T47D (cell line): ENCODE results near the gene SH3PXD2A.

Experiments
- DNase-seq, 2 experiments: peaks; one replicate each; pipeline versions ENCODE4 v3.0.0 to v3.0.0-alpha.2; 2011 to 2012; ENCODE audit warnings: low read depth in 1 of 2, low spot score in 1 of 2
- JUND ChIP-seq: IDR thresholded peaks from 2 replicates; pipeline ENCODE4 v1.6.1; 2012; ENCODE audit warnings: low read depth
- in situ Hi-C: cut with HindIII; loops from 2 replicates; pipeline ENCODE4 v1.10.0; 2016; ENCODE audit warnings: low sequenced_read_pairs, low pct_unique_long_range_greater_than_20kb

Gene SH3PXD2A

DNA sequence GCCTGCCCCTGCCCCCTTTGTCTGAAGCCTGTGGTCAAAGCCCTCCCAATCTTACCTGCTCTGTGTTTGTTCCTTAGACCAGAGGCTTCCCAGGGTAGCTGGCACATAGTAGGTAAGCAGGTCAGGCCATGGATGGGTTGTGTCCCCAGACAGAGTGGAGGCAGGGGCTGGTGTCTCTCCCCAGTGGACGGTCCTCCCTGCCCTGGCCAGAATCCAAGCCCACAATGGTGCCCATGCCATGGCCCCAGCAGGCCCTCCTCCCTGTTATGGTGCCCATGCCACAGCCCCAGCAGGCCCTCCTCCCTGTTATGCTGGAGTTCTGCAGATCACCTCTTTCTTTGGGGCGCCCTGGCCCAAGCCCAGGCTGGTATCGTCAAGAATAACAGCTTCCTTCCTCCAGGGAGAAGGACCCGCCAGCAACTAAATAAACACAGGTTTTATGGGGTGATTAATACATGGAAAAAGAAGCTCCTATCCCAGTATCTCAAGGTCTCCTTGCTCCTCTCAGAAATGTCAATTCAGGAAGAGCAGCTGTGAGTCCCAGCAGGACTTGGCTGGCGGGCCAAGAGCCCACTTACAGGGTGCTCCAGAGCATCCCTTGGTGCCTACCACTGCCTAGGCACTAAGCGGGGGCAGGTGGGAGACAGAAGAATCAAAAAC lies 279.8 kb downstream of the SH3PXD2A start:
- in situ Hi-C loops = no loop called here
- TF ChIP-seq JUND = no peak
- no peak for DNase-seq

DNA sequence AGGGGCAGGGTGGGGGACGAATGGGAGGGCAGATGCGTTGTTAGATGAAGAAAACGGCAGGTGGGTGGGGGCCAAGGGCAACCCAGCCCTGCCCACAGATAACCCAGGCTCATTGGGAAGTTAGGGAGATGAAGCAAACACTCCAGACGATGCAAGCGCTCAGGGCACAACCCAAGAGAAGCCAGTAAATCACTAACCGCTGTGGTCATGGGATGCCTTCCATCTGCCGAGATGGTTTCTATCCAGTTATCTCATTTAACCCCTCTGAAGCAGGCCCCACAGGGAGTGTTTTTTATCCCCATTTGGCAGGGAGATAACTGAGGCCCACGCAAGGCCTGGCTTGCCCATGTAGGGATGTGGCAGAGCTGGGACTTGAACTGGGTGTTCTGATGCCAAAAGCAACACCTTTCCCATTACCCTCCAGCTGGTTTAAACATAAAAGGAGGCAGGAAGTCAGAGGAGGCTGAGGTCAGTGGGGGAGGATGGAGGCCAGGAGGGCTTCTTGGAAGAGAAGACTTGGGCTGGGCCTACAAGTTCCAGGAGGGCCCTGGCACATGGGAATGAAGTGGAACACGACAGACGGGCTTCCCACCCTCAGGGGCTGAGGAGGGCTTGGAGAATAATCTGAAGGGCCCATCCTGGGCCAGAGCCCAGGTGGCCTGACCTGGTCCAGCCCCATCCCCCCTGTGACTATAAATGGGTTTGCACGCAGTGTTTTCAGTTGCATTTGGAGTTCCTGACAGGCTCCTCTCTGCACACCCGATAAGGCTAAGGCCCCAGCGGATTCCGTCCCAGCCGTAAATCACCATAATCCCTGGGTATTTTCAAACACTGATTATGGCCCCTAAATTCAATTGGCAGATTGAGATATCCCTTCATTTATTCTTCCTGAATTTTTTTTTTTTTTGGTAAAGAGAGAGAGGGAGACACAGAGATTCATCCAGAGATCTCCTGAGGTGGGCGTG lies 281.0 kb downstream of the SH3PXD2A start:
- in situ Hi-C loops = no loop called here
- no peak for DNase-seq
- no peak for TF ChIP-seq JUND

DNA sequence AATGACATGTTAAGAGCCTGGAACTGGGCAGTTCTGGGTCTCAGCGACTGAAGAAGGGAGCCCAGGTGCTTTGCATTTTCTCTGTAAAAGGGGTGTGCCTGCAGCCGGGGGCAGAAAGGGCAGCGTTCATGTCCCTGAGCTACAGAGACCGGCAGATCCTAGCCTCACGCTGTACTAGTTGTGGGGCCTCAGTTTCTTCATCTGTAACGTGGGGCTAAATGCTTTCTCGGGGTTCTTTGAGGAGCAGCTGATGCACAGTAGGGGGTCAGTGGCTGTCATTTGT lies 282.2 kb downstream of the SH3PXD2A start:
- no peak for TF ChIP-seq JUND
- no peak for DNase-seq
- in situ Hi-C loops = no loop called here

DNA sequence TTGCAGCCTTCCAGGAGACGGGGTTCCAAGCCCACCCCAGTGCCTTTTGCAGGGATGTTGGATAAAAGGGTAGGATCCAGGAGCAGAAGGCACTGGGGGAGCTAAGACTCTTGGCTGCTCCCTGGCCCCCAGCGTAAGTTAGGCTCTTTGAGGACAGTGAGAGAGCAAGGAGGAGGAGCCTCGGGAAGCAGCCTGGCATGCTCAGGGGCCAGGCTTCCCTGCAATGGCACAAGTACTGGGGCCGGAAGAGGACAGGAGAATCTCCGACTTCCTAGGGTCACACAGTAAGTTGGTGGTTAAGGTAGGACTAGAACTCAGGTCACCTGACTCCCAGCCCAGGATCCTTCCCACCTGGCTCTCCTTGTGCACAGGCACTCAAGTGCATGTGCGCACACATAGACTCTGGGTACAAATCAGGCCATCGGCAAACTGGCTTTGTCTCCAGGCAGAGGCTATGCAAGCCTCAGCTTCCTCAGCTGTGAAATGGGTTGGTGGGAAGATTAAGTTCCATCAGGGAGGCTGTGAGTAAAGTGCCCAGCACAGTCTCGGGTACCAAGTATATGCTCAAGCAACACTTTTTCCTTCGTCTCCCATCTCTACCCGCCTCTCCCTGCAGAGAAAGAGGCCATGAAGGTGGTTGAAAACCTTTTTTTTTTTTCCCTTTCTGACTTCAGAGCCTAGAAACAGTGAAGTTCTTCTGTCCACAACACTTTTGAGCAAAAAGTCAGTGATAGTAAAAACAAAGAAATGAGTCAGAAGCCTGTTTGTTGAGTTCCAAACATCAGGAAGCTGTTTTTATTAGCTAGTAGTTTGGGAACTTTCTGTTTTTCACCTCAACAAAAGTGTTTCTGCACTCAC lies 282.8 kb downstream of the SH3PXD2A start:
- in situ Hi-C loops = no loop called here
- no peak for DNase-seq
- TF ChIP-seq JUND = no peak

DNA sequence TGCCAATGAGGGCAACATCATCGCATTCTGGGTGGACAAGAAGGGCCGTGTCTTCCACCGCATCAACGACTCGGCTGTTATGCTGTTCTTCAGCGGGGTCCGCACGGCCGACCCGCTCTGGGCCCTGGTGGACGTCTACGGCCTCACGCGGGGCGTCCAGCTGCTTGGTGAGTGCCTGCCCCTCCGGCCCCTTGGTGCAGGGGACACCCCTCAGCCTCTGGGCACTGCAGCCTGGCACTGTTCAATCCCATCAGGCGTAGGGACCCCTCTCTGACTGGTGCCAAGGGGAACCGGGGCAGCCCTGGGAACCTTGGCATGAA lies 283.8 kb downstream of the SH3PXD2A start:
- DNase-seq = no peak
- in situ Hi-C loops = no loop called here
- no peak for TF ChIP-seq JUND

DNA sequence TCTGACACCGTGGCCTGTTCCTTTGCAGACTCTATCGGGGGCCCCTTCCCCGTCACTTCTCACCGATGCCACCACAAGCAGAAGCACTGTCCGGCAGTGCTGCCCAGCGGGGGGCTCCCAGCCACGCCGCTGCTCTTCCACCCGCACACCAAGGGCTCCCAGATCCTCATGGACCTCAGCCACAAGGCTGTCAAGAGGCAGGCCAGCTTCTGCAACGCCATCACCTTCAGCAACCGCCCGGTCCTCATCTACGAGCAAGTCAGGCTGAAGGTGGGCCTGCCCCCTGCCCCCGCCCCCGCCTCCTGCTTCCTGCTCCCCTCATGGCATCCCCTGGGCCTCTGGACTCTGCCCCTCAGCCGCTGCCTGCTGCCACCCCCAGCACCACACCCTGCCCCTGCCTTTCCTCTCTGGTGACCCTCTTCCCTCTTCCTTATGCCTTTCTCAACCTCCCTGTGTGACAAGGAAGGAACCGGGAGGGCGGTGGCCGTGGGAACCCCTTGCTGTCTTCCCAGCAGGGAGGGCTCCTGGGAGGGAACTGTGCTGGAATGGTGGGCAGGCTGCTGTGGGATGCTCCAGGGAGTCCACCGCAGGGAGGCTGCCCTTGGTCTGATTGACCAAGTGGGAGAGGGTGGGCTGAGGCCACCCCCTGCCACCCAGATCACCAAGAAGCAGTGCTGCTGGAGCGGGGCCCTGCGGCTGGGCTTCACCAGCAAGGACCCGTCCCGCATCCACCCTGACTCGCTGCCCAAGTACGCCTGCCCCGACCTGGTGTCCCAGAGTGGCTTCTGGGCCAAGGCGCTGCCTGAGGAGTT lies 284.3 kb downstream of the SH3PXD2A start:
- DNase-seq = no peak
- in situ Hi-C loops = no loop called here
- no peak for TF ChIP-seq JUND

DNA sequence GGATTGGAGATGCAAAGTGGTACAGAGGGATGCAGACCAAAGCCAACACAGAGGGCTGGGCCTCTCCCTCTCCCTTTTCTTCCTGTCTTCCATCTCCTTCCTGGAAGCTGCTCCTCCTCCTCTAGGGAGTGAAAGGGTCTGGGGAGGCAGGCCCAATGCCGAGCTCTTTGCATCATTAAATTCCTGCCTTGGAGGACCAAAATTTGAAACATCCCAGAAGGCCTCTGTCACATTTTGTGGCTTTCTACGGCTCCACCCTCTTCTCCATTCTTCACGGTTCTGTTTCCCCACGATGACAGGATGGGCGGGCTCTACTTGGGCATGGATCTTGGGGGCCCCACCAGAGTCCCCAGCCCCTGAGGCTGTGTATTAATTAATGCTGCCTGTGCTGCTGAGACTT lies 285.5 kb downstream of the SH3PXD2A start:
- TF ChIP-seq JUND = no peak
- in situ Hi-C loops = no loop called here
- no peak for DNase-seq

DNA sequence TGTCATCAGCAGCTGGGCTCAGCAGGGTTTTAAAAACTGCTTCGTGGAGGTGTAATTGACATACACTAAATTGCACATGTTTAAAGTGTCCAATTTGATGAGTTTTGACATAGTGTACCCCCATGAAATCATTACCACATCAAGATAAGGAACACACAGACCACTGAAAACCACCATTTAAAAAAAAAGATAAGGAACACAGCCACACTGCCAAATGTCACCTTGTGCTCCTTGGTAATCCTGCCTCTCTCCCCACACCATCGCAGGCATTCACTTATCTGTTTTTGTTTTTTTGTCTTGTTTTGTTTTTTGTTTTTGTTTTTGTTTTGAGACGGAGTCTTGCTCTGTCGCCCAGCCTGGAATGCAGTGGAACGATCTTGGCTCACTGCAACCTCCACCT lies 286.9 kb downstream of the SH3PXD2A start:
- no peak for DNase-seq
- in situ Hi-C loops = no loop called here
- TF ChIP-seq JUND = no peak

DNA sequence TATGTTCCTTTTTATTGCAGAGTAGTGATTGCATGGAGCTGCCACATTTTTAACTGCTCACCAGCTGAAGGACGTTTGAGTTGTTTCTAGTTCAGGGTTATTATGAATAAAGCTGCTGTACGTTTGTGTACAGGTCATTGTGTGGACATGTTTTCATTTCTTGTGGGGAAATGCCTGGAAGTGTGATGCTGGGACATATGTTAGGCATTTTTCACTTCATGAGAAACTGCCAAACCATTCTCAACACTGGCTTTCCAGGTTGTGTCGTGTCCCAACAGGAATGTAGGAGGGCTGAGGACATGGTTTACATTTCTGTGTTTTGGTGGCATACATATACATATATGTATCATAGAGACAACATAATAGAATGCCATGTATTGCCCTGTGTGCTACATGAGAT lies 288.8 kb downstream of the SH3PXD2A start:
- in situ Hi-C loops = no loop called here
- no peak for TF ChIP-seq JUND
- DNase-seq = no peak

DNA sequence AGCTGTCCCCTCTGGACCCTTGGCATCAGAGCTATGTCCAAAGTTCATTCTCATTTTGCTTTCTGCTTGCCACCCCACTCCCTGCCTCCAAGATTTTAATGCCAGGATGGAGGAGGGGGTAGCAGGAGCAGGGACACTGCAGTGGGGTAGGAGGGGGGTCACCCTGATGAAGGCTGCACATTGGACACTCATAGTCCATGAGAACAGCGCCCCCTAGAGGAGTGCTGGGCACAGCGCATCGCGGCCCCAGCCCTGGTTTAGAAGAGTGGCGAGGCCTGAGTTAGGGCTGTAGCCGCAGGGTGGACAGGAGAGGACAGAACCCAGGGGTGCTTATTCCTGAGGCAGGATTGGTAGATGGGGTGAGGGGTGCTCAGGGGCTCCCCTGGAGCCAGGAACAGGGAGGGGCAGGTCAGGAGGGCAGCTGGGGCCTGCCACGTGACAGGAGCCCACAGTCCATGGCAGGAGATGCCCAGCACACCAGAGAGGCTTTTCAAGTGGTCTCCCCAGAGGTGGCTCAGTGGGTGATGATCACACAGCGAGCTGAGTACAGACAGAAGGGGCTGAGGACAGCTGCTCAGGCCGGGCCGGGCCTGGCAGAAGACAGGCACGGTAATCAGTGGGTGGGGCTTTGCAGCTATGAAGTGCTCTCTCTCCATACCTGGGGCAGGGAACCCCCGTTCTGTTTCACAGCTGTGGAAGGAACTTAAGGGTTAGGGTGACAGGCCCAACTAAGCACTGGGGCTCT lies 290.4 kb downstream of the SH3PXD2A start:
- DNase-seq = peak in 1 of 2 experiments; percentile 34
- in situ Hi-C loops = no loop called here
- no peak for TF ChIP-seq JUND

DNA sequence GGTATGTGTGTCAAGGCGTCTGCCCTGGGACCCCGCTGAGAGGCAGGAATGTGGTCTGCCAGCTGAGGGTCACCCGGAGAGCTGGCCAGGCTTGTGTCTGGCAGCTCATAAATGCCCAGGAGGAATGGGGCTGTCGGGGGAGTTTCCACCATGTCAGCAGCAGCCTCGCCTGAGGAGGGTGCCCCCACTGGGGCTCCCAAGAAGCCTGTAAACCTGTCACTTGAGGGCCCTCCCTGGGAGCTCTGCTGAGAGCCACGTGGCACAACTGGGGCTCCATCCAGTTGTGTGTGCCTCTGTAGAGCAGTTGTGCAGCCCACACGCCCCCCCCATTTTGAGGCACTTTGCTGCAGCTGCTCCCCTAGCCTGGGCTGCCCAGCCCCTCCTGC lies 291.3 kb downstream of the SH3PXD2A start:
- no peak for DNase-seq
- no peak for TF ChIP-seq JUND
- in situ Hi-C loops = no loop called here
